HG02938 (cell line): ENCODE data around the gene PRDM2.

Experiments
- ATAC-seq: cut with Tn5 transposase; IDR thresholded peaks from one replicate; pipeline ENCODE4 v1.9.1; 2021; ENCODE audit warnings: mild to moderate bottlenecking, moderate library complexity; ENCODE audit not compliant: unreplicated experiment

PRDM2 gene

GRCh38 chr1:13830170-13830569, 130.2 kb downstream of the PRDM2 start:
- no peak for ATAC-seq

GRCh38 chr1:13830616-13831280, 130.8 kb downstream of the PRDM2 start:
- ATAC-seq = no peak

GRCh38 chr1:13832100-13832499, 132.1 kb downstream of the PRDM2 start:
- no peak for ATAC-seq

GRCh38 chr1:13832536-13832935, 132.5 kb downstream of the PRDM2 start:
- no peak for ATAC-seq

- no peak for ATAC-seq
Observed at GRCh38 chr1:13836136-13836535, 136.1 kb downstream of the PRDM2 start.

GRCh38 chr1:13836631-13837030, 136.6 kb downstream of the PRDM2 start:
- ATAC-seq = no peak

GRCh38 chr1:13838236-13838635, 138.2 kb downstream of the PRDM2 start:
- ATAC-seq = no peak

- no peak for ATAC-seq
Observed at GRCh38 chr1:13842497-13842896, 142.5 kb downstream of the PRDM2 start.

GRCh38 chr1:13851726-13852125, 151.7 kb downstream of the PRDM2 start:
- no peak for ATAC-seq

- no peak for ATAC-seq
Observed at GRCh38 chr1:13855554-13855953, 155.6 kb downstream of the PRDM2 start.

GRCh38 chr1:13860031-13860430, 160.0 kb downstream of the PRDM2 start:
- no peak for ATAC-seq

GRCh38 chr1:13864760-13865159, 164.8 kb downstream of the PRDM2 start:
- ATAC-seq = no peak

- no peak for ATAC-seq
Observed at GRCh38 chr1:13865851-13866250, 165.9 kb downstream of the PRDM2 start.

- no peak for ATAC-seq
Observed at GRCh38 chr1:13867603-13868002, 167.6 kb downstream of the PRDM2 start.

- no peak for ATAC-seq
Observed at GRCh38 chr1:13869172-13869797, 169.3 kb downstream of the PRDM2 start.

- no peak for ATAC-seq
Observed at GRCh38 chr1:13871413-13871812, 171.4 kb downstream of the PRDM2 start.

GRCh38 chr1:13871886-13872285, 171.9 kb downstream of the PRDM2 start:
- ATAC-seq = no peak

GRCh38 chr1:13873032-13873431, 173.0 kb downstream of the PRDM2 start:
- ATAC-seq = no peak
